GM19240 (cell line): ENCODE measurements around the gene FAM3D.

Experiments used
- DNase-seq: peaks from one replicate; pipeline ENCODE4 v3.0.0; 2011; ENCODE audit warnings: low spot score; ENCODE audit not compliant: insufficient read length

The FAM3D gene

GRCh38 chr3:58656631-58657030, 9.9 kb downstream of the FAM3D start:
- DNase-seq, result no peak

- DNase-seq, result no peak
Measured at GRCh38 chr3:58654466-58654865, 12.1 kb downstream of the FAM3D start.

GRCh38 chr3:58652624-58653023, 13.9 kb downstream of the FAM3D start:
- DNase-seq, result no peak

- DNase-seq, result no peak
Measured at GRCh38 chr3:58651276-58651675, 15.3 kb downstream of the FAM3D start.

- no peak for DNase-seq
Measured at GRCh38 chr3:58647381-58648141, 19.0 kb downstream of the FAM3D start.

GRCh38 chr3:58646503-58646902, 20.1 kb downstream of the FAM3D start:
- no peak for DNase-seq

- no peak for DNase-seq
Measured at GRCh38 chr3:58645726-58646125, 20.8 kb downstream of the FAM3D start.

- no peak for DNase-seq
Measured at GRCh38 chr3:58642846-58643245, 23.7 kb downstream of the FAM3D start.

- DNase-seq, result peak; percentile 71
Measured at GRCh38 chr3:58640700-58641372, 25.7 kb downstream of the FAM3D start.

GRCh38 chr3:58639842-58640241, 26.7 kb downstream of the FAM3D start:
- DNase-seq, result no peak

- DNase-seq, result no peak
Measured at GRCh38 chr3:58639001-58639400, 27.6 kb downstream of the FAM3D start.

GRCh38 chr3:58638591-58638990, 28.0 kb downstream of the FAM3D start:
- DNase-seq, result no peak

- DNase-seq, result no peak
Measured at GRCh38 chr3:58637509-58637908, 29.1 kb downstream of the FAM3D start.

GRCh38 chr3:58635371-58636285, 30.9 kb downstream of the FAM3D start:
- no peak for DNase-seq

- no peak for DNase-seq
Measured at GRCh38 chr3:58633157-58633865, 33.3 kb downstream of the FAM3D start.

- DNase-seq, result no peak
Measured at GRCh38 chr3:58631742-58632141, 34.8 kb downstream of the FAM3D start.

- no peak for DNase-seq
Measured at GRCh38 chr3:58630710-58631092, 35.9 kb downstream of the FAM3D start.

GRCh38 chr3:58630076-58630709, 36.4 kb downstream of the FAM3D start:
- peak; percentile 56 for DNase-seq

GRCh38 chr3:58629629-58630028, 36.9 kb downstream of the FAM3D start:
- no peak for DNase-seq

GRCh38 chr3:58628823-58629562, 37.6 kb downstream of the FAM3D start:
- DNase-seq, result no peak
